GM12878 (cell line): Measurements from ENCODE around the gene NAV2.

Experiments
- CEBPB ChIP-seq, 2 experiments: fragments of 150-350 bp in 1 of 2; IDR thresholded peaks; 2 replicates each; pipeline ENCODE4 v1.6.1; 2012 to 2014; ENCODE audit warnings: low read depth in 2 of 2, low read length in 2 of 2, borderline replicate concordance in 1 of 2, inconsistent platforms in 1 of 2
- CTCF ChIP-seq, 3 experiments: IDR thresholded peaks in 2 of 3; conservative IDR thresholded peaks in 1 of 3; 2 replicates each; pipeline ENCODE4 v1.5.1; 2011; ENCODE audit warnings: low read depth in 3 of 3, low read length in 3 of 3, mild to moderate bottlenecking in 3 of 3, control low read depth in 2 of 3, moderate library complexity in 2 of 3, inconsistent platforms in 1 of 3, mixed read lengths in 1 of 3; ENCODE audit not compliant: control insufficient read depth in 2 of 3, insufficient read depth in 1 of 3; ENCODE audit errors: extremely low read depth in 1 of 3
- HCFC1 ChIP-seq: fragments of 150-350 bp; IDR thresholded peaks from 2 replicates; pipeline ENCODE4 v1.6.1; 2014; ENCODE audit warnings: low read length
- HDGF ChIP-seq: fragments of 450-650 bp; IDR thresholded peaks from 2 replicates; pipeline ENCODE4 v1.6.1; 2016; ENCODE audit warnings: antibody characterized with exemption
- KDM1A ChIP-seq: fragments of 200-600 bp; sonication (generic); IDR thresholded peaks from 2 replicates; pipeline ENCODE4 v1.6.1; 2016; ENCODE audit warnings: borderline replicate concordance
- MYC ChIP-seq: IDR thresholded peaks from 2 replicates; pipeline ENCODE4 v1.6.1; 2011; ENCODE audit warnings: mild to moderate bottlenecking, low read length, moderate library complexity, inconsistent platforms; ENCODE audit not compliant: insufficient read depth, insufficient replicate concordance, insufficient read length, severe bottlenecking
- NR2C2 ChIP-seq: IDR thresholded peaks from 2 replicates; pipeline ENCODE4 v1.6.1; 2011; ENCODE audit warnings: borderline replicate concordance, low read depth; ENCODE audit not compliant: control insufficient read depth, insufficient read length
- PAX5 ChIP-seq: IDR thresholded peaks from 2 replicates; pipeline ENCODE4 v1.6.1; 2011; ENCODE audit warnings: low read depth, low read length, borderline replicate concordance
- TAF1 ChIP-seq: IDR thresholded peaks from 2 replicates; pipeline ENCODE4 v1.6.1; 2011; ENCODE audit warnings: mild to moderate bottlenecking, low read depth, low read length, borderline replicate concordance

GRCh38 chr11:19940831-19941230 is 228.2 kb downstream of the NAV2 start:
- TF ChIP-seq NR2C2 (no peak), HCFC1 (no peak), PAX5 (no peak), CTCF (IDR thresholded peaks at IDR 0.05 in 2 of 3, conservative IDR thresholded peaks at IDR 0.05 in 1 of 3; ENCODE audit: control insufficient read depth in 2 of 3, extremely low read depth in 1 of 3, insufficient read depth in 1 of 3, low read depth in 3 of 3, low read length in 3 of 3) (no peak), HDGF (no peak), MYC (no peak), KDM1A (no peak), TAF1 (no peak), CEBPB (IDR thresholded peaks at IDR 0.05; ENCODE audit: borderline replicate concordance in 1 of 2, low read depth in 2 of 2, low read length in 2 of 2) (no peak)
